WTC11 (cell line): Measurements from ENCODE around the gene PPP1CA. TPM values are rescaled to one million over a fixed set of nuclear protein-coding genes. Genes with fewer than 3 reads are reported as not detected.

ENCODE experiments used
- ATAC-seq: fragments of 200-7000 bp; cut with Tn5 transposase; 2 replicates; pipeline ENCODE4 v1.10.0; 2021; ENCODE audit warnings: mild to moderate bottlenecking, moderate library complexity
- CTCF ChIA-PET: fragments of 300-600 bp; sonication (Branson Sonifier 250); formaldehyde crosslinking; loops from one replicate; lab custom pipeline; 2021; ENCODE audit warnings: antibody characterized with exemption; lab: Charles Lee
- POLR2A ChIA-PET: fragments of 350-600 bp; sonication (Branson Sonifier 250); formaldehyde crosslinking; loops from one replicate; lab custom pipeline; 2021; ENCODE audit warnings: antibody characterized with exemption; lab: Charles Lee
- DNase-seq: peaks from one replicate; pipeline ENCODE4 v3.0.0; 2021; ENCODE audit warnings: low spot score
- H3K27ac Mint-ChIP-seq: 2 replicates; pipeline ENCODE4 v1.8.0; 2021; ENCODE audit warnings: mixed read lengths
- H3K27me3 Mint-ChIP-seq: 2 replicates; pipeline ENCODE4 v1.8.0; 2021; ENCODE audit warnings: low read depth, mild to moderate bottlenecking, moderate library complexity, mixed read lengths
- H3K36me3 Mint-ChIP-seq: 2 replicates; pipeline ENCODE4 v1.8.0; 2021; ENCODE audit warnings: mixed read lengths
- H3K4me1 Mint-ChIP-seq: 2 replicates; pipeline ENCODE4 v1.8.0; 2022; ENCODE audit warnings: mixed read lengths
- H3K4me3 Mint-ChIP-seq: 2 replicates; pipeline ENCODE4 v1.8.0; 2021; ENCODE audit warnings: mild to moderate bottlenecking, moderate library complexity, mixed read lengths
- H3K9me3 Mint-ChIP-seq: 2 replicates; pipeline ENCODE4 v1.8.0; 2021; ENCODE audit warnings: mixed read lengths
- FOXP1 ChIP-seq: sonication (generic); formaldehyde crosslinking; IDR thresholded peaks from 2 replicates; pipeline ENCODE4 v1.8.0; 2022; ENCODE audit warnings: missing genetic modification reagents, mild to moderate bottlenecking, moderate library complexity, borderline replicate concordance
- GABPB1 ChIP-seq: sonication (generic); formaldehyde crosslinking; IDR thresholded peaks from 2 replicates; pipeline ENCODE4 v1.8.1; 2023; ENCODE audit warnings: mild to moderate bottlenecking, missing genetic modification reagents
- KAT7 ChIP-seq: sonication (generic); formaldehyde crosslinking; IDR thresholded peaks from 2 replicates; pipeline ENCODE4 v1.8.1; 2023; ENCODE audit warnings: missing genetic modification reagents, mild to moderate bottlenecking, borderline replicate concordance
- NR3C1 ChIP-seq: sonication (generic); formaldehyde crosslinking; conservative IDR thresholded peaks from 2 replicates; pipeline ENCODE4 v1.8.1; 2023; ENCODE audit warnings: low read depth, mild to moderate bottlenecking, missing genetic modification reagents
- SMAD4 ChIP-seq: sonication (generic); formaldehyde crosslinking; IDR thresholded peaks from 2 replicates; pipeline ENCODE4 v1.8.0; 2022; ENCODE audit warnings: mild to moderate bottlenecking, missing genetic modification reagents
- SOX15 ChIP-seq: fragments of 250-450 bp; sonication (Bioruptor Pico); IDR thresholded peaks from 2 replicates; pipeline ENCODE4 v1.9.0; 2021; ENCODE audit warnings: mild to moderate bottlenecking
- TEAD4 ChIP-seq: sonication (generic); formaldehyde crosslinking; IDR thresholded peaks from 2 replicates; pipeline ENCODE4 v1.8.0; 2022; ENCODE audit warnings: mild to moderate bottlenecking, missing genetic modification reagents
- TP53 ChIP-seq: sonication (generic); formaldehyde crosslinking; IDR thresholded peaks from 2 replicates; pipeline ENCODE4 v1.8.1; 2023; ENCODE audit warnings: mild to moderate bottlenecking, missing genetic modification reagents
- ZBTB21 ChIP-seq: sonication (generic); formaldehyde crosslinking; IDR thresholded peaks from 2 replicates; pipeline ENCODE4 v1.8.1; 2023; ENCODE audit warnings: mild to moderate bottlenecking, missing genetic modification reagents, borderline replicate concordance
- ZNF396 ChIP-seq: fragments of 250-450 bp; sonication (Bioruptor Pico); IDR thresholded peaks from 2 replicates; pipeline ENCODE4 v1.8.0; 2021; ENCODE audit warnings: mild to moderate bottlenecking, moderate library complexity, borderline replicate concordance
- ZNF416 ChIP-seq: fragments of 250-450 bp; sonication (Bioruptor Pico); IDR thresholded peaks from 2 replicates; pipeline ENCODE4 v1.9.0; 2021; ENCODE audit warnings: mild to moderate bottlenecking, inconsistent platforms
- ZNF671 ChIP-seq: fragments of 250-450 bp; sonication (Bioruptor Pico); IDR thresholded peaks from 2 replicates; pipeline ENCODE4 v1.8.0; 2021; ENCODE audit warnings: mild to moderate bottlenecking
- total RNA-seq: library from RNA; stranded (reverse); gene quantifications from 3 replicates; pipeline ENCODE4 v1.2.3, GENCODE V29; 2021
- TF ChIP-seq, protein P1 (sequence below): fragments of 250-450 bp; sonication (Bioruptor Pico); IDR thresholded peaks from 2 replicates; pipeline ENCODE4 v1.9.0; 2021; ENCODE audit warnings: moderate library complexity, mild to moderate bottlenecking, inconsistent platforms, borderline replicate concordance
- TF ChIP-seq, protein P2 (sequence below): sonication (generic); formaldehyde crosslinking; IDR thresholded peaks from 2 replicates; pipeline ENCODE4 v1.8.1; 2023; ENCODE audit warnings: mild to moderate bottlenecking, missing genetic modification reagents, moderate library complexity
- TF ChIP-seq, protein P3 (sequence below): sonication (generic); formaldehyde crosslinking; IDR thresholded peaks from 2 replicates; pipeline ENCODE4 v1.8.1; 2022; ENCODE audit warnings: missing genetic modification reagents, borderline replicate concordance
- TF ChIP-seq, protein P4 (sequence below): sonication (generic); formaldehyde crosslinking; IDR thresholded peaks from 2 replicates; pipeline ENCODE4 v1.8.1; 2022; ENCODE audit warnings: mild to moderate bottlenecking, missing genetic modification reagents, moderate library complexity, borderline replicate concordance
- TF ChIP-seq, protein P5 (sequence below): sonication (generic); formaldehyde crosslinking; IDR thresholded peaks from 2 replicates; pipeline ENCODE4 v1.8.1; 2023; ENCODE audit warnings: mild to moderate bottlenecking, missing genetic modification reagents, moderate library complexity
- TF ChIP-seq, protein P6 (sequence below): sonication (generic); formaldehyde crosslinking; IDR thresholded peaks from 2 replicates; pipeline ENCODE4 v1.8.0; 2022; ENCODE audit warnings: mild to moderate bottlenecking, missing genetic modification reagents
- TF ChIP-seq, protein P7 (sequence below): fragments of 250-450 bp; sonication (Bioruptor Pico); conservative IDR thresholded peaks from 2 replicates; pipeline ENCODE4 v1.9.0; 2021; ENCODE audit warnings: mild to moderate bottlenecking

PPP1CA gene
- total RNA-seq, 1 experiment from 2014 or later = 220 TPM

DNA sequence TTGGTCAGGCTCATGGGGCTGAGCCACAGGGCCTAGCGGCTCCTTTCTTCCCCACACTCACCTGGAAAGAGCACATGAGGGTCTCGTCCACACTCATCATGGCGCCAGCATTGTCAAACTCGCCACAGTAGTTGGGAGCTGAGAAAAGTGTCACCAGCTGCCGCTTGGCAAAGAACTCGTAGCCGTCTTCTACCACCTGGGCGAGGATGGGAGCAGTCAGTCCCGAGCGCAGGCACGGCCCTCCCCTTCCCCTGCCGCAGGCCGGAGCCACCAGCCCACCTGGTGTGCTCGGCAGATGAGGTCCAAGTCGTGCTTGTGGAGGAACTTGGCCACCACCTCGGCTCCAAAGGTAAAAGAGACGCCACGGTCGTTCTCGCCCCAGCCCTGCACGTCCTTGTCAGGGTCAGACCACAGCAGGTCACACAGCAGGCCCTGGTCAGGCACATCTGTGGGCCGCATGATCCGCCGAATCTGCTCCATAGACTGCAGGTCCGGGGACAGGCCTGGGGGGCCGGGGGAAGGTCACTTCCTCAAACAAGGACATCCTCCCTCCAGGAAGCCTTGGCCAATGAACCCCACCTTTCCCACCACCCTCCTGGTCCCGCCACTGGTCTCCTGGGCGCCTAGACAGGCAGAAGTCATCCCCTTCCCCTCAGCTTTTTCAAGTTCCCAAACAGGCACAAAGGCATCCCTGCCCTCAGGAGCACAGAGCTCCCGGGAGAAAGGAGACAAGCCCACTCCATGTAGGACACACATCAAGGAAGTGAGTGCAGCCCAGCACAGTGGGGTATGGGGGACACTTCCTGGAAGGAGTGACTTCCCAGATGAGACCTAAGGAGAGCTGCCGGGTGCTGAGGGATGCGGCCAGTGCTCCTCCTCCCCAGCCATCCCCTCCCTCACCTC is 2.7 kb downstream of the PPP1CA start:
- Mint-ChIP-seq H3K4me1 (peaks cover 41% of the 10 kb centered on the region), H3K27me3 (no peaks in the 10 kb centered on the region), H3K27ac (no peak overlapping the region), H3K4me3 (no peak overlapping the region), H3K36me3 (peaks cover 14% of the 10 kb centered on the region), H3K9me3 (no peaks in the 10 kb centered on the region)
- POLR2A ChIA-PET = interaction anchor here (0.6 kb wide), 1 partner anchor 29 kb away, joined by 3 read pairs; no protein-coding TSS in a partner anchor
- no peak for ATAC-seq
- TF ChIP-seq SMAD4 (CRISPR knock-in tag) = no peak
- 0 out of 2 replicates have a peak, but pooled peaks have one; percentile 44 for TF ChIP-seq FOXP1 (CRISPR knock-in tag)
- no peak for TF ChIP-seq TP53 (CRISPR knock-in tag)
- TF ChIP-seq, protein P1, sequence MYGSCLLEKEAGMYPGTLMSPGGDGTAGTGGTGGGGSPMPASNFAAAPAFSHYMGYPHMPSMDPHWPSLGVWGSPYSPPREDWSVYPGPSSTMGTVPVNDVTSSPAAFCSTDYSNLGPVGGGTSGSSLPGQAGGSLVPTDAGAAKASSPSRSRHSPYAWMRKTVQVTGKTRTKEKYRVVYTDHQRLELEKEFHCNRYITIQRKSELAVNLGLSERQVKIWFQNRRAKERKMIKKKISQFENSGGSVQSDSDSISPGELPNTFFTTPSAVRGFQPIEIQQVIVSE = no peak
- no peak for TF ChIP-seq GABPB1 (CRISPR knock-in tag)
- no peak for TF ChIP-seq NR3C1
- TF ChIP-seq ZNF416 (CRISPR knock-in tag) = no peak
- CTCF ChIA-PET = no interaction called here
- DNase-seq = no peak

DNA sequence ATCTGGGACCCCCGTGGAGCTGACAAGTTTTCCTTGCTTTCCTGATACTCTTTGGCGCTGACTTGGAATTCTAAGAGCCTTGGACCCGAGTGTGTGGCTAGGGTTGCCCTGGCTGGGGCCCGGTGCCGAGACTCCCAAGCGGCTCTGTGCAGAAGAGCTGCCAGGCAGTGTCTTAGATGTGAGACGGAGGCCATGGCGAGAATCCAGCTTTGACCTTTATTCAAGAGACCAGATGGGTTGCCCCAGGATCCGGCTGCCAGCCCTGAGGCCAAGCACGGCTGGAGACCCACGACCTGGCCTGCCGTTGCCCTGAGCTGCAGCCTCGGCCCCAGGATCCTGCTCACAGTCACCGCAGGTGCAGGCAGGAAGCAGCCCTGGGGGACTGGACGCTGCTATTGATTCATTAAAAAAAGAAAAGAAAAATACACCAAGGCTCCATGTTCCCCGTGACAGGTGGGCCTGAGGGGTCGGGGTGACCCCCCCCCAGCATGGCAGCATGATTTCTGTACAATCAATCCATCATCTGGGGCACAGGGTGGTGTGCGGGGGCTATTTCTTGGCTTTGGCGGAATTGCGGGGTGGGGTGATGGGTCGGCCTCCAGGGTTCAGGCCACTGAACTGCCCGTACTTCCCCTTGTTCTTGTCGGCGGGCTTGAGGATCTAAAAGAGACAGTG is 3.5 kb downstream of the PPP1CA start:
- Mint-ChIP-seq H3K36me3 (peaks cover 22% of the 10 kb centered on the region), H3K9me3 (no peaks in the 10 kb centered on the region), H3K4me3 (0 out of 2 replicates have a peak overlapping the region, but pooled peaks have one; percentile 22), H3K27me3 (no peaks in the 10 kb centered on the region), H3K4me1 (peaks cover 39% of the 10 kb centered on the region), H3K27ac (peak overlapping the region; percentile 72)
- TF ChIP-seq ZNF396 (CRISPR knock-in tag) (no peak), NR3C1 (no peak), TEAD4 (no peak)
- TF ChIP-seq, protein P2, sequence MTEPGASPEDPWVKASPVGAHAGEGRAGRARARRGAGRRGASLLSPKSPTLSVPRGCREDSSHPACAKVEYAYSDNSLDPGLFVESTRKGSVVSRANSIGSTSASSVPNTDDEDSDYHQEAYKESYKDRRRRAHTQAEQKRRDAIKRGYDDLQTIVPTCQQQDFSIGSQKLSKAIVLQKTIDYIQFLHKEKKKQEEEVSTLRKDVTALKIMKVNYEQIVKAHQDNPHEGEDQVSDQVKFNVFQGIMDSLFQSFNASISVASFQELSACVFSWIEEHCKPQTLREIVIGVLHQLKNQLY (CRISPR knock-in tag) = no peak
- CTCF ChIA-PET = no interaction called here
- ATAC-seq = no peak
- DNase-seq = no peak
- POLR2A ChIA-PET = interaction anchor here (1.8 kb wide), 1 partner anchor 39 kb away, joined by 7 read pairs; the partner anchor contains the start of gene PTPRCAP

DNA sequence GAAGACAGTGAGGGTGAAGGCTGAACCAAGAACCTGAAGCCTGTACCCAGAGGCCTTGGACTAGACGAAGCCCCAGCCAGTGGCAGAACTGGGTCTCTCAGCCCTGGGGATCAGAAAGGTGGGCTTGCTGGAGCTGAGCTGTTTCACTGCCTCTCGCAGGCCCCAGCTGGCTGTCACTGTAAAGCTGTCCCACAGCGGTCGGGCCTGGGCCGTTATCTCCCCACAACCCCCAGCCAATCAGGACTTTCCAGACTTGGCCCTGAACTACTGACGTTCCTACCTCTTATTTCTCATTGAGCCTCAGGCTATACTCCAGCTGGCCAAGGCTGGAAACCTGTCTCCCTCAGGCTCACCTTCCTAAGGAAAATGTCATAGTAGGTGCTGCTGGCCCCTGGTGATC is 4.1 kb downstream of the PPP1CA start:
- H3K4me1 Mint-ChIP-seq = peaks cover 42% of the 10 kb centered on the region
- ChIA-PET POLR2A (interaction anchor here (0.6 to 1.9 kb wide), 4 partner anchors 23 to 278 kb away, joined by 3 to 7 read pairs (median 5); partner anchors contain the start of genes KDM2A, PTPRCAP and RPS6KB2), CTCF (interaction anchor here (1.4 to 2.0 kb wide), 3 partner anchors 16 to 72 kb away, joined by 5 to 15 read pairs (median 8); partner anchors contain the start of gene TMEM134)
- H3K9me3 Mint-ChIP-seq = no peaks in the 10 kb centered on the region
- peak overlapping the region; percentile 72 for H3K27ac Mint-ChIP-seq
- 0 out of 2 replicates have a peak overlapping the region, but pooled peaks have one; percentile 22 for H3K4me3 Mint-ChIP-seq
- no peak for ATAC-seq
- no peaks in the 10 kb centered on the region for H3K27me3 Mint-ChIP-seq
- H3K36me3 Mint-ChIP-seq = peaks cover 24% of the 10 kb centered on the region
- TF ChIP-seq GABPB1 (CRISPR knock-in tag) (no peak), ZBTB21 (CRISPR knock-in tag) (no peak), KAT7 (no peak), SOX15 (CRISPR knock-in tag) (no peak), ZNF671 (no peak), TP53 (CRISPR knock-in tag) (no peak)
- TF ChIP-seq, protein P3, sequence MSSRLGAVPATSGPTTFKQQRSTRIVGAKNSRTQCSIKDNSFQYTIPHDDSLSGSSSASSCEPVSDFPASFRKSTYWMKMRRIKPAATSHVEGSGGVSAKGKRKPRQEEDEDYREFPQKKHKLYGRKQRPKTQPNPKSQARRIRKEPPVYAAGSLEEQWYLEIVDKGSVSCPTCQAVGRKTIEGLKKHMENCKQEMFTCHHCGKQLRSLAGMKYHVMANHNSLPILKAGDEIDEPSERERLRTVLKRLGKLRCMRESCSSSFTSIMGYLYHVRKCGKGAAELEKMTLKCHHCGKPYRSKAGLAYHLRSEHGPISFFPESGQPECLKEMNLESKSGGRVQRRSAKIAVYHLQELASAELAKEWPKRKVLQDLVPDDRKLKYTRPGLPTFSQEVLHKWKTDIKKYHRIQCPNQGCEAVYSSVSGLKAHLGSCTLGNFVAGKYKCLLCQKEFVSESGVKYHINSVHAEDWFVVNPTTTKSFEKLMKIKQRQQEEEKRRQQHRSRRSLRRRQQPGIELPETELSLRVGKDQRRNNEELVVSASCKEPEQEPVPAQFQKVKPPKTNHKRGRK = no peak
- TF ChIP-seq, protein P4, sequence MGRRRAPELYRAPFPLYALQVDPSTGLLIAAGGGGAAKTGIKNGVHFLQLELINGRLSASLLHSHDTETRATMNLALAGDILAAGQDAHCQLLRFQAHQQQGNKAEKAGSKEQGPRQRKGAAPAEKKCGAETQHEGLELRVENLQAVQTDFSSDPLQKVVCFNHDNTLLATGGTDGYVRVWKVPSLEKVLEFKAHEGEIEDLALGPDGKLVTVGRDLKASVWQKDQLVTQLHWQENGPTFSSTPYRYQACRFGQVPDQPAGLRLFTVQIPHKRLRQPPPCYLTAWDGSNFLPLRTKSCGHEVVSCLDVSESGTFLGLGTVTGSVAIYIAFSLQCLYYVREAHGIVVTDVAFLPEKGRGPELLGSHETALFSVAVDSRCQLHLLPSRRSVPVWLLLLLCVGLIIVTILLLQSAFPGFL = no peak
- TF ChIP-seq, protein P5, sequence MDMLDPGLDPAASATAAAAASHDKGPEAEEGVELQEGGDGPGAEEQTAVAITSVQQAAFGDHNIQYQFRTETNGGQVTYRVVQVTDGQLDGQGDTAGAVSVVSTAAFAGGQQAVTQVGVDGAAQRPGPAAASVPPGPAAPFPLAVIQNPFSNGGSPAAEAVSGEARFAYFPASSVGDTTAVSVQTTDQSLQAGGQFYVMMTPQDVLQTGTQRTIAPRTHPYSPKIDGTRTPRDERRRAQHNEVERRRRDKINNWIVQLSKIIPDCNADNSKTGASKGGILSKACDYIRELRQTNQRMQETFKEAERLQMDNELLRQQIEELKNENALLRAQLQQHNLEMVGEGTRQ (CRISPR knock-in tag) = no peak
- TF ChIP-seq, protein P6, sequence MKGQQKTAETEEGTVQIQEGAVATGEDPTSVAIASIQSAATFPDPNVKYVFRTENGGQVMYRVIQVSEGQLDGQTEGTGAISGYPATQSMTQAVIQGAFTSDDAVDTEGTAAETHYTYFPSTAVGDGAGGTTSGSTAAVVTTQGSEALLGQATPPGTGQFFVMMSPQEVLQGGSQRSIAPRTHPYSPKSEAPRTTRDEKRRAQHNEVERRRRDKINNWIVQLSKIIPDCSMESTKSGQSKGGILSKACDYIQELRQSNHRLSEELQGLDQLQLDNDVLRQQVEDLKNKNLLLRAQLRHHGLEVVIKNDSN (CRISPR knock-in tag) = no peak
- TF ChIP-seq, protein P7, sequence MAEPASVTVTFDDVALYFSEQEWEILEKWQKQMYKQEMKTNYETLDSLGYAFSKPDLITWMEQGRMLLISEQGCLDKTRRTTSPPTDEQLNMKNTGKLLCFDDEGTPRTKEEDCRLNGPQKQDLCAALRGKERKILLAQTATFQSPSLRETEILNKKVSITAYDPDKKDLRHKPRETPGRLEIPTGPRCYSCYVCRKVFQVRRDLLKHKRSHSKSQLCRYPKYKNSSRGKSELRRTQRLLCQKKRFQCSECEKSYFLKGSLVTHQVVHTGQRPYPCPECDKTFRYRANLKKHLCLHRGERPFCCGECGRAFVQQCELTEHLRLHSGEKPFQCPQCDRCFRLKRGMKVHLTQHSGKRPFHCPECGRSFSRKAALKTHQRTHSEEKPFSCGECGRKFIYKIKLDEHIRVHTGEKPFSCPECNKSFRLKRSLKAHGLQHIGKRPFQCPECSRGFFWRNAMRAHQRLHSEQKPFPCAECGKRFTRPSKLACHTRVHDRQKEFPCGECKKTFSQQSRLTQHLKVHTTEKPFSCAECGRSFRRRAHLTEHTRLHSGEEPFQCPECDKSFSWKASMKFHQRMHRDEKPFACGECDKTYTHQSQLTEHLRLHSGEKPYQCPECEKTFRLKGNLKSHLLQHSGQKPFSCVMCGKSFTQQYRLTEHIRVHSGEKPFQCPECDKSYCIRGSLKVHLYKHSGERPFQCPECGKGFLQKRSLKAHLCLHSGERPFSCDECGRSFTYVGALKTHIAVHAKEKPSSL (CRISPR knock-in tag) = no peak
- TF ChIP-seq, all 79 proteins: peak for 0
- DNase-seq = no peak
